ENCODE measurements around the gene NET1. TPM values are rescaled to one million over a fixed set of nuclear protein-coding genes. Genes with fewer than 3 reads are reported as not detected.

NET1 gene
- polyA plus RNA-seq, 1 of the 3 experiments (the other 2 are of a cell fraction): 4.7 TPM

DNA sequence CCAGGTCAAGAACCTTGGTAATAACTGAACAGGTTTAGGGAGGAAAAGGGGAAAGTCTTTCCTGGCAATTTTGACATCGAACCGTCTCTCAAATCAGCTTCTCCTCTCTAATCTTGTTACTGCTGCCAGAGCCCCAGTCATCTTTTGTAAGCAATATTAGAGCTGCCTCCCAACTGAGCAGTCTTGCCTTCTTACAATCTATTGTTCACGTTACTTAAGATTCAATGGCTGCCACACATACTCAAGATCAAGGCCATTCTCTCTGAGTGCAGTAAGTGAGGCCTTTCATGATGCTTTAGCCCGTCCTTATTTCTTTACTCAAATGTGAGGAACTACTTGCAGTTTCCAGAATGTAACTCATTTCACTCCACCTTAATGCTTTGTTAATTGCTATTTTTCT lies 12.4 kb downstream of the NET1 start:
- Histone ChIP-seq H4K20me1 (ENCODE audit: insufficient read depth) (no peaks in the 10 kb centered on the region), H3K9me2 (no peaks in the 10 kb centered on the region; the same call in 1 of the 2 replicates), H3K36me3 (replicated peaks in 1 of 2; ENCODE audit: control insufficient read depth in 1 of 2, insufficient read depth in 2 of 2, low read length in 1 of 2) (peaks cover 3 to 16% of the 10 kb centered on the region in 2 experiments), H3F3A (replicated peaks; ENCODE audit: insufficient read depth) (peaks cover 12% of the 10 kb centered on the region), H2AFZ (ENCODE audit: low read depth) (no peak overlapping the region), H3K4me3 (ENCODE audit: low read depth in 2 of 2, low read length in 1 of 2) (no peak overlapping the region), H3K27me3 (ENCODE audit: insufficient read depth) (no peaks in the 10 kb centered on the region), H3K27ac (ENCODE audit: low read depth in 2 of 2, low read length in 1 of 2) (no peak overlapping the region), H3K9ac (no peak overlapping the region), H3K4me2 (no peak overlapping the region), H3K4me1 (ENCODE audit: control insufficient read depth in 1 of 2, insufficient read depth in 2 of 2, low read depth in 1 of 2, low read length in 1 of 2) (peaks cover 0 to 9% of the 10 kb centered on the region in 2 experiments; a peak in 2 of 4 replicates), H3K79me2 (ENCODE audit: insufficient read depth) (peaks cover 73% of the 10 kb centered on the region), H3K9me3 (0 out of 2 replicates have a peak, but pooled peaks cover 2% of the 10 kb centered on the region)
- no peak for DNase-seq
- TF ChIP-seq YY1 (IDR thresholded peaks at IDR 0.05; ENCODE audit: low read depth) (no peak), RFX5 (IDR thresholded peaks at IDR 0.05; ENCODE audit: low read length) (no peak), EZH2phosphoT487 (IDR thresholded peaks at IDR 0.05; ENCODE audit: borderline replicate concordance, low read depth) (no peak), MXI1 (IDR thresholded peaks at IDR 0.05; ENCODE audit: low read depth, low read length) (no peak), NFIC (IDR thresholded peaks at IDR 0.05; ENCODE audit: borderline replicate concordance) (no peak), TAF1 (IDR thresholded peaks at IDR 0.05; ENCODE audit: borderline replicate concordance, low read depth, low read length) (no peak), JUND (IDR thresholded peaks at IDR 0.05) (no peak), FOSL2 (IDR thresholded peaks at IDR 0.05; ENCODE audit: borderline replicate concordance, low read depth) (no peak), MEF2A (IDR thresholded peaks at IDR 0.05; ENCODE audit: borderline replicate concordance, low read depth) (no peak), GATA2 (CRISPR knock-in tag; IDR thresholded peaks at IDR 0.05) (no peak), FOXM1 (IDR thresholded peaks at IDR 0.05; ENCODE audit: low read depth) (no peak)
- TF ChIP-seq, protein P1, sequence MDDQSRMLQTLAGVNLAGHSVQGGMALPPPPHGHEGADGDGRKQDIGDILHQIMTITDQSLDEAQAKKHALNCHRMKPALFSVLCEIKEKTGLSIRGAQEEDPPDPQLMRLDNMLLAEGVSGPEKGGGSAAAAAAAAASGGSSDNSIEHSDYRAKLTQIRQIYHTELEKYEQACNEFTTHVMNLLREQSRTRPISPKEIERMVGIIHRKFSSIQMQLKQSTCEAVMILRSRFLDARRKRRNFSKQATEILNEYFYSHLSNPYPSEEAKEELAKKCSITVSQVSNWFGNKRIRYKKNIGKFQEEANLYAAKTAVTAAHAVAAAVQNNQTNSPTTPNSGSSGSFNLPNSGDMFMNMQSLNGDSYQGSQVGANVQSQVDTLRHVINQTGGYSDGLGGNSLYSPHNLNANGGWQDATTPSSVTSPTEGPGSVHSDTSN (IDR thresholded peaks at IDR 0.05): no peak
- TF ChIP-seq, protein P2, sequence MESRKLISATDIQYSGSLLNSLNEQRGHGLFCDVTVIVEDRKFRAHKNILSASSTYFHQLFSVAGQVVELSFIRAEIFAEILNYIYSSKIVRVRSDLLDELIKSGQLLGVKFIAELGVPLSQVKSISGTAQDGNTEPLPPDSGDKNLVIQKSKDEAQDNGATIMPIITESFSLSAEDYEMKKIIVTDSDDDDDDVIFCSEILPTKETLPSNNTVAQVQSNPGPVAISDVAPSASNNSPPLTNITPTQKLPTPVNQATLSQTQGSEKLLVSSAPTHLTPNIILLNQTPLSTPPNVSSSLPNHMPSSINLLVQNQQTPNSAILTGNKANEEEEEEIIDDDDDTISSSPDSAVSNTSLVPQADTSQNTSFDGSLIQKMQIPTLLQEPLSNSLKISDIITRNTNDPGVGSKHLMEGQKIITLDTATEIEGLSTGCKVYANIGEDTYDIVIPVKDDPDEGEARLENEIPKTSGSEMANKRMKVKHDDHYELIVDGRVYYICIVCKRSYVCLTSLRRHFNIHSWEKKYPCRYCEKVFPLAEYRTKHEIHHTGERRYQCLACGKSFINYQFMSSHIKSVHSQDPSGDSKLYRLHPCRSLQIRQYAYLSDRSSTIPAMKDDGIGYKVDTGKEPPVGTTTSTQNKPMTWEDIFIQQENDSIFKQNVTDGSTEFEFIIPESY (IDR thresholded peaks at IDR 0.05; ENCODE audit: borderline replicate concordance, low read depth): no peak
- POLR2A ChIA-PET: no interaction called here
- 93% methylated on average over 3 of the region's 4 CpGs for WGBS (ENCODE audit: low lambda C conversion rate)
- CTCF ChIA-PET: interaction anchor here (0.7 to 4.8 kb wide), 8 partner anchors 8 to 610 kb away, joined by 3 to 25 read pairs (median 4); no protein-coding TSS in a partner anchor

DNA sequence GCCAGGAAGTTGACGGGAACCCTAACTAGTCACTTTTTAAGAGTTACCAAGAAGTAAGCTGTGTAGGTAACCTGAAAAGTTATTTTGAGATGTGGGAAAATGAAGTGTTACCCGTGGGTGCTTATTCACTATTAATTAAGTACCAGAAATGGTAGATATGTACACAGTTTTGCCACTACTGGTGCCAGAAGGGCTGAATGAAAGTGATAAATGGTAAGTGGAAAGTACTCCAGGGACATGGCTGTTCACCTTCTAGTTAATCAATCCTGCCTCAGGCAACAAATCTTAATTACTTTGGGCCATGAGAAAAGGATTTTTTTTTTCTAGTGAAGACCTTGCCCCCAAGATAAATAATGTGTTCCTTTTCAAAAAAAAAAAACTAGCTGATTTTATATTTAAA lies 15.8 kb downstream of the NET1 start:
- Histone ChIP-seq H3F3A (replicated peaks; ENCODE audit: insufficient read depth) (peaks cover 20% of the 10 kb centered on the region), H3K9me3 (0 out of 2 replicates have a peak, but pooled peaks cover 6% of the 10 kb centered on the region), H3K4me3 (ENCODE audit: low read depth in 2 of 2, low read length in 1 of 2) (no peak overlapping the region), H3K27me3 (ENCODE audit: insufficient read depth) (no peaks in the 10 kb centered on the region), H3K4me1 (ENCODE audit: control insufficient read depth in 1 of 2, insufficient read depth in 2 of 2, low read depth in 1 of 2, low read length in 1 of 2) (peaks cover 0 to 11% of the 10 kb centered on the region in 2 experiments; a peak in 2 of 4 replicates), H3K4me2 (no peak overlapping the region), H3K36me3 (replicated peaks in 1 of 2; ENCODE audit: control insufficient read depth in 1 of 2, insufficient read depth in 2 of 2, low read length in 1 of 2) (peaks cover 3 to 32% of the 10 kb centered on the region in 2 experiments), H4K20me1 (ENCODE audit: insufficient read depth) (no peaks in the 10 kb centered on the region), H3K79me2 (ENCODE audit: insufficient read depth) (peaks cover 43% of the 10 kb centered on the region; the same call in 1 of the 2 replicates), H3K27ac (ENCODE audit: low read depth in 2 of 2, low read length in 1 of 2) (no peak overlapping the region), H3K9me2 (no peaks in the 10 kb centered on the region; the same call in 1 of the 2 replicates), H2AFZ (ENCODE audit: low read depth) (no peak overlapping the region), H3K9ac (no peak overlapping the region)
- 77% methylated on average over 2 of the region's 2 CpGs for WGBS (ENCODE audit: low lambda C conversion rate)
- POLR2A ChIA-PET: interaction anchor here (0.6 kb wide), 1 partner anchor 207 kb away, joined by 3 read pairs; no protein-coding TSS in a partner anchor
- no peak for DNase-seq
- CTCF ChIA-PET: interaction anchor here (0.9 to 4.8 kb wide), 5 partner anchors 10 to 578 kb away, joined by 3 to 25 read pairs (median 4); no protein-coding TSS in a partner anchor
- no peak for TF ChIP-seq TAF1 (IDR thresholded peaks at IDR 0.05; ENCODE audit: borderline replicate concordance, low read depth, low read length)
- TF ChIP-seq, protein P3, sequence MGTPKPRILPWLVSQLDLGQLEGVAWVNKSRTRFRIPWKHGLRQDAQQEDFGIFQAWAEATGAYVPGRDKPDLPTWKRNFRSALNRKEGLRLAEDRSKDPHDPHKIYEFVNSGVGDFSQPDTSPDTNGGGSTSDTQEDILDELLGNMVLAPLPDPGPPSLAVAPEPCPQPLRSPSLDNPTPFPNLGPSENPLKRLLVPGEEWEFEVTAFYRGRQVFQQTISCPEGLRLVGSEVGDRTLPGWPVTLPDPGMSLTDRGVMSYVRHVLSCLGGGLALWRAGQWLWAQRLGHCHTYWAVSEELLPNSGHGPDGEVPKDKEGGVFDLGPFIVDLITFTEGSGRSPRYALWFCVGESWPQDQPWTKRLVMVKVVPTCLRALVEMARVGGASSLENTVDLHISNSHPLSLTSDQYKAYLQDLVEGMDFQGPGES (IDR thresholded peaks at IDR 0.05; ENCODE audit: low read depth, low read length): no peak
- no peak for TF ChIP-seq FOXJ3 (CRISPR knock-in tag; IDR thresholded peaks at IDR 0.05)
- no peak for TF ChIP-seq FOSL2 (IDR thresholded peaks at IDR 0.05; ENCODE audit: borderline replicate concordance, low read depth)
- no peak for TF ChIP-seq RCOR1 (IDR thresholded peaks at IDR 0.05; ENCODE audit: low read length)
- no peak for TF ChIP-seq TCF12 (IDR thresholded peaks at IDR 0.05)
- no peak for TF ChIP-seq ELF1 (IDR thresholded peaks at IDR 0.05)
- TF ChIP-seq, protein P4, sequence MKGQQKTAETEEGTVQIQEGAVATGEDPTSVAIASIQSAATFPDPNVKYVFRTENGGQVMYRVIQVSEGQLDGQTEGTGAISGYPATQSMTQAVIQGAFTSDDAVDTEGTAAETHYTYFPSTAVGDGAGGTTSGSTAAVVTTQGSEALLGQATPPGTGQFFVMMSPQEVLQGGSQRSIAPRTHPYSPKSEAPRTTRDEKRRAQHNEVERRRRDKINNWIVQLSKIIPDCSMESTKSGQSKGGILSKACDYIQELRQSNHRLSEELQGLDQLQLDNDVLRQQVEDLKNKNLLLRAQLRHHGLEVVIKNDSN (IDR thresholded peaks at IDR 0.05; ENCODE audit: borderline replicate concordance, low read depth): no peak
- no peak for TF ChIP-seq MXI1 (IDR thresholded peaks at IDR 0.05; ENCODE audit: low read depth, low read length)
- TF ChIP-seq, protein P5, sequence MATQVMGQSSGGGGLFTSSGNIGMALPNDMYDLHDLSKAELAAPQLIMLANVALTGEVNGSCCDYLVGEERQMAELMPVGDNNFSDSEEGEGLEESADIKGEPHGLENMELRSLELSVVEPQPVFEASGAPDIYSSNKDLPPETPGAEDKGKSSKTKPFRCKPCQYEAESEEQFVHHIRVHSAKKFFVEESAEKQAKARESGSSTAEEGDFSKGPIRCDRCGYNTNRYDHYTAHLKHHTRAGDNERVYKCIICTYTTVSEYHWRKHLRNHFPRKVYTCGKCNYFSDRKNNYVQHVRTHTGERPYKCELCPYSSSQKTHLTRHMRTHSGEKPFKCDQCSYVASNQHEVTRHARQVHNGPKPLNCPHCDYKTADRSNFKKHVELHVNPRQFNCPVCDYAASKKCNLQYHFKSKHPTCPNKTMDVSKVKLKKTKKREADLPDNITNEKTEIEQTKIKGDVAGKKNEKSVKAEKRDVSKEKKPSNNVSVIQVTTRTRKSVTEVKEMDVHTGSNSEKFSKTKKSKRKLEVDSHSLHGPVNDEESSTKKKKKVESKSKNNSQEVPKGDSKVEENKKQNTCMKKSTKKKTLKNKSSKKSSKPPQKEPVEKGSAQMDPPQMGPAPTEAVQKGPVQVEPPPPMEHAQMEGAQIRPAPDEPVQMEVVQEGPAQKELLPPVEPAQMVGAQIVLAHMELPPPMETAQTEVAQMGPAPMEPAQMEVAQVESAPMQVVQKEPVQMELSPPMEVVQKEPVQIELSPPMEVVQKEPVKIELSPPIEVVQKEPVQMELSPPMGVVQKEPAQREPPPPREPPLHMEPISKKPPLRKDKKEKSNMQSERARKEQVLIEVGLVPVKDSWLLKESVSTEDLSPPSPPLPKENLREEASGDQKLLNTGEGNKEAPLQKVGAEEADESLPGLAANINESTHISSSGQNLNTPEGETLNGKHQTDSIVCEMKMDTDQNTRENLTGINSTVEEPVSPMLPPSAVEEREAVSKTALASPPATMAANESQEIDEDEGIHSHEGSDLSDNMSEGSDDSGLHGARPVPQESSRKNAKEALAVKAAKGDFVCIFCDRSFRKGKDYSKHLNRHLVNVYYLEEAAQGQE (IDR thresholded peaks at IDR 0.05; ENCODE audit: low read depth, low read length): no peak
